ENCODE results near the gene CAMSAP2. TPM values are rescaled to one million over a fixed set of nuclear protein-coding genes. Genes with fewer than 3 reads are reported as not detected.

CAMSAP2 gene
- total and polyA plus RNA-seq, 10 of the 15 experiments (the other 5 are each of a cell fraction or from before 2014, with no cell fraction given), result 3.9 to 19.8 (median 8.0) TPM

DNA sequence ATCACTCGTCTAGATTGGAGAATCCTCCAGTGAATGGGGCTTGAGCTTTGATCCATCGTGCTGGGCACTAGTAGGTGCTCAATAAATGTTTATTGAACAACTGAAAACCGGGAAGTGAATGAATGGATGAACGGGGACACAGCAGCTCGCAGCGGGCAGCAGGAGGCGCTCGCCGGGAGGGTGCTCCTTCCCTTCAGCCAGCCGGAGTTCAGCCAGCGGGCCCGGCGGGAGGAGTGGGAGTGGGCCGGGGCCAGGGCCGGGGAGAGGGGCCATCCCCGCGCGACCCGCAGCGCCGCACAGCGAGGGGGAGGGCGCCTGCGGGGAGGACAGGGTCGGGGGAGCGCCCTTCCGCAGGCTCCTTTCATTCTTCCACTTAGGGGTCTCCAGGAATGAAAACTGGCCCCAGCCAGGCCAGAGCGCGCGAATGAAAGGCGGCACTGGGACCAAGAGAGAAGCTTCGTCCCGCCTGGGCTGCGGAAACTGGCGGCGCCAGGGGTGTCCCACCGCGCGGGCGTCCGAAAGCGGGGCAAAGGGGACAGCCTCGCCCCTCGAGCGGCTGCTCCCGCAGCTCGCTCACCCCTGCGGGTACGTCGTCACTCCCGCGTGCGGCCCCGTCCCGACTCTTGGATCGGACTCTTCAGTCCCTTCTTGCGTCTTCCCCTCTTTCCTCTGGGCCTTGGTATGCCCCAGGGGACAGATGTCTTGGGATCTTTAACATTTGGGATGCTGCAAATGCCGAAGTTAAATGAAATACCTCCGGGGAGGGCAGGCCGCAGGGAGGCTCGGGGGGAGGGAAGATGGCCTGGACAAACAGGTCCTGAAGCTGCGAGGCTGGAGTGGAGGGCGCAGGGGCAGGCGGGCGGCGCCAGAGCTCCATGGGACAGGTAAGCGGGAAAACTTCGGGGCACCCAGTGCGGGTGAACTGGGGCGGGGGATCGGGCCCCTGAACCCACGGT is 152.4 kb downstream of the CAMSAP2 start (continued):
- no peak for TF ChIP-seq MTA3 (IDR thresholded peaks at IDR 0.05; ENCODE audit: borderline replicate concordance, low read length)
- TF ChIP-seq POLR2AphosphoS5 (IDR thresholded peaks at IDR 0.05; ENCODE audit: low read length), result no peak
- no peak for TF ChIP-seq NFYB (IDR thresholded peaks at IDR 0.05; ENCODE audit: insufficient read depth, low read depth, low read length)
- TF ChIP-seq, protein P1, sequence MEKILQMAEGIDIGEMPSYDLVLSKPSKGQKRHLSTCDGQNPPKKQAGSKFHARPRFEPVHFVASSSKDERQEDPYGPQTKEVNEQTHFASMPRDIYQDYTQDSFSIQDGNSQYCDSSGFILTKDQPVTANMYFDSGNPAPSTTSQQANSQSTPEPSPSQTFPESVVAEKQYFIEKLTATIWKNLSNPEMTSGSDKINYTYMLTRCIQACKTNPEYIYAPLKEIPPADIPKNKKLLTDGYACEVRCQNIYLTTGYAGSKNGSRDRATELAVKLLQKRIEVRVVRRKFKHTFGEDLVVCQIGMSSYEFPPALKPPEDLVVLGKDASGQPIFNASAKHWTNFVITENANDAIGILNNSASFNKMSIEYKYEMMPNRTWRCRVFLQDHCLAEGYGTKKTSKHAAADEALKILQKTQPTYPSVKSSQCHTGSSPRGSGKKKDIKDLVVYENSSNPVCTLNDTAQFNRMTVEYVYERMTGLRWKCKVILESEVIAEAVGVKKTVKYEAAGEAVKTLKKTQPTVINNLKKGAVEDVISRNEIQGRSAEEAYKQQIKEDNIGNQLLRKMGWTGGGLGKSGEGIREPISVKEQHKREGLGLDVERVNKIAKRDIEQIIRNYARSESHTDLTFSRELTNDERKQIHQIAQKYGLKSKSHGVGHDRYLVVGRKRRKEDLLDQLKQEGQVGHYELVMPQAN (conservative IDR thresholded peaks at IDR 0.05), result peak; percentile 21; the same call in 1 of the 2 replicates
- TF ChIP-seq BMI1 (IDR thresholded peaks at IDR 0.05; ENCODE audit: borderline replicate concordance), result no peak
- TF ChIP-seq ZZZ3 (IDR thresholded peaks at IDR 0.05; ENCODE audit: control insufficient read depth, insufficient read length, low read depth), result no peak
- no peak for TF ChIP-seq ZNF274 (IDR thresholded peaks at IDR 0.05; ENCODE audit: insufficient read depth, insufficient read length)
- 0 out of 2 replicates have a peak, but pooled peaks have one; percentile 22 for TF ChIP-seq NBN (IDR thresholded peaks at IDR 0.05)
- TF ChIP-seq, protein P2, sequence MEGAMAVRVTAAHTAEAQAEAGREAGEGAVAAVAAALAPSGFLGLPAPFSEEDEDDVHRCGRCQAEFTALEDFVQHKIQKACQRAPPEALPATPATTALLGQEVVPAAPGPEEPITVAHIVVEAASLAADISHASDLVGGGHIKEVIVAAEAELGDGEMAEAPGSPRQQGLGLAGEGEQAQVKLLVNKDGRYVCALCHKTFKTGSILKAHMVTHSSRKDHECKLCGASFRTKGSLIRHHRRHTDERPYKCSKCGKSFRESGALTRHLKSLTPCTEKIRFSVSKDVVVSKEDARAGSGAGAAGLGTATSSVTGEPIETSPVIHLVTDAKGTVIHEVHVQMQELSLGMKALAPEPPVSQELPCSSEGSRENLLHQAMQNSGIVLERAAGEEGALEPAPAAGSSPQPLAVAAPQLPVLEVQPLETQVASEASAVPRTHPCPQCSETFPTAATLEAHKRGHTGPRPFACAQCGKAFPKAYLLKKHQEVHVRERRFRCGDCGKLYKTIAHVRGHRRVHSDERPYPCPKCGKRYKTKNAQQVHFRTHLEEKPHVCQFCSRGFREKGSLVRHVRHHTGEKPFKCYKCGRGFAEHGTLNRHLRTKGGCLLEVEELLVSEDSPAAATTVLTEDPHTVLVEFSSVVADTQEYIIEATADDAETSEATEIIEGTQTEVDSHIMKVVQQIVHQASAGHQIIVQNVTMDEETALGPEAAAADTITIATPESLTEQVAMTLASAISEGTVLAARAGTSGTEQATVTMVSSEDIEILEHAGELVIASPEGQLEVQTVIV (IDR thresholded peaks at IDR 0.05; ENCODE audit: borderline replicate concordance, partially characterized antibody), result peak; percentile 77
- TF ChIP-seq, protein P3, sequence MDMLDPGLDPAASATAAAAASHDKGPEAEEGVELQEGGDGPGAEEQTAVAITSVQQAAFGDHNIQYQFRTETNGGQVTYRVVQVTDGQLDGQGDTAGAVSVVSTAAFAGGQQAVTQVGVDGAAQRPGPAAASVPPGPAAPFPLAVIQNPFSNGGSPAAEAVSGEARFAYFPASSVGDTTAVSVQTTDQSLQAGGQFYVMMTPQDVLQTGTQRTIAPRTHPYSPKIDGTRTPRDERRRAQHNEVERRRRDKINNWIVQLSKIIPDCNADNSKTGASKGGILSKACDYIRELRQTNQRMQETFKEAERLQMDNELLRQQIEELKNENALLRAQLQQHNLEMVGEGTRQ (IDR thresholded peaks at IDR 0.05; ENCODE audit: borderline replicate concordance, low read depth, low read length), result no peak
- TF ChIP-seq KLF5 (IDR thresholded peaks at IDR 0.05; ENCODE audit: partially characterized antibody), result peak; percentile 99
- TF ChIP-seq STAT3 (IDR thresholded peaks at IDR 0.05; ENCODE audit: low read depth, low read length), result no peak
- TF ChIP-seq, protein P4, sequence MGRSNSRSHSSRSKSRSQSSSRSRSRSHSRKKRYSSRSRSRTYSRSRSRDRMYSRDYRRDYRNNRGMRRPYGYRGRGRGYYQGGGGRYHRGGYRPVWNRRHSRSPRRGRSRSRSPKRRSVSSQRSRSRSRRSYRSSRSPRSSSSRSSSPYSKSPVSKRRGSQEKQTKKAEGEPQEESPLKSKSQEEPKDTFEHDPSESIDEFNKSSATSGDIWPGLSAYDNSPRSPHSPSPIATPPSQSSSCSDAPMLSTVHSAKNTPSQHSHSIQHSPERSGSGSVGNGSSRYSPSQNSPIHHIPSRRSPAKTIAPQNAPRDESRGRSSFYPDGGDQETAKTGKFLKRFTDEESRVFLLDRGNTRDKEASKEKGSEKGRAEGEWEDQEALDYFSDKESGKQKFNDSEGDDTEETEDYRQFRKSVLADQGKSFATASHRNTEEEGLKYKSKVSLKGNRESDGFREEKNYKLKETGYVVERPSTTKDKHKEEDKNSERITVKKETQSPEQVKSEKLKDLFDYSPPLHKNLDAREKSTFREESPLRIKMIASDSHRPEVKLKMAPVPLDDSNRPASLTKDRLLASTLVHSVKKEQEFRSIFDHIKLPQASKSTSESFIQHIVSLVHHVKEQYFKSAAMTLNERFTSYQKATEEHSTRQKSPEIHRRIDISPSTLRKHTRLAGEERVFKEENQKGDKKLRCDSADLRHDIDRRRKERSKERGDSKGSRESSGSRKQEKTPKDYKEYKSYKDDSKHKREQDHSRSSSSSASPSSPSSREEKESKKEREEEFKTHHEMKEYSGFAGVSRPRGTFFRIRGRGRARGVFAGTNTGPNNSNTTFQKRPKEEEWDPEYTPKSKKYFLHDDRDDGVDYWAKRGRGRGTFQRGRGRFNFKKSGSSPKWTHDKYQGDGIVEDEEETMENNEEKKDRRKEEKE (IDR thresholded peaks at IDR 0.05), result peak; percentile 94
- peak; percentile 98 for TF ChIP-seq ATF7 (IDR thresholded peaks at IDR 0.05; ENCODE audit: low read depth)
- TF ChIP-seq, protein P5, sequence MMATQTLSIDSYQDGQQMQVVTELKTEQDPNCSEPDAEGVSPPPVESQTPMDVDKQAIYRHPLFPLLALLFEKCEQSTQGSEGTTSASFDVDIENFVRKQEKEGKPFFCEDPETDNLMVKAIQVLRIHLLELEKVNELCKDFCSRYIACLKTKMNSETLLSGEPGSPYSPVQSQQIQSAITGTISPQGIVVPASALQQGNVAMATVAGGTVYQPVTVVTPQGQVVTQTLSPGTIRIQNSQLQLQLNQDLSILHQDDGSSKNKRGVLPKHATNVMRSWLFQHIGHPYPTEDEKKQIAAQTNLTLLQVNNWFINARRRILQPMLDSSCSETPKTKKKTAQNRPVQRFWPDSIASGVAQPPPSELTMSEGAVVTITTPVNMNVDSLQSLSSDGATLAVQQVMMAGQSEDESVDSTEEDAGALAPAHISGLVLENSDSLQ (IDR thresholded peaks at IDR 0.05), result no peak
- no peak for TF ChIP-seq NFYA (IDR thresholded peaks at IDR 0.05; ENCODE audit: borderline replicate concordance, low read depth, low read length)
- TF ChIP-seq FOXK2 (IDR thresholded peaks at IDR 0.05), result peak; percentile 97
- no peak for TF ChIP-seq ZBED1 (IDR thresholded peaks at IDR 0.05; ENCODE audit: borderline replicate concordance)
- peak; percentile 11; the same call in 1 of the 2 replicates for TF ChIP-seq MXI1 (IDR thresholded peaks at IDR 0.05; ENCODE audit: low read depth, low read length)
- peak; percentile 73 for TF ChIP-seq IKZF1 (conservative IDR thresholded peaks at IDR 0.05)

Data from GM12878 (cell line).